GM19025 (cell line): ENCODE data around the gene IRGC.
A peak's percentile ranks its signal among the peaks of the same experiment; 100 is the strongest.
"Not testable (repeated sequence)": the region's sequence is repeated elsewhere in the genome, so short reads cannot be mapped to it uniquely, and the experiment has no call there.

Experiments
- ATAC-seq: cut with Tn5 transposase; IDR thresholded peaks from one replicate; pipeline ENCODE4 v1.9.1; 2021; ENCODE audit warnings: mild to moderate bottlenecking, low read depth, moderate library complexity; ENCODE audit not compliant: unreplicated experiment

Gene IRGC

DNA sequence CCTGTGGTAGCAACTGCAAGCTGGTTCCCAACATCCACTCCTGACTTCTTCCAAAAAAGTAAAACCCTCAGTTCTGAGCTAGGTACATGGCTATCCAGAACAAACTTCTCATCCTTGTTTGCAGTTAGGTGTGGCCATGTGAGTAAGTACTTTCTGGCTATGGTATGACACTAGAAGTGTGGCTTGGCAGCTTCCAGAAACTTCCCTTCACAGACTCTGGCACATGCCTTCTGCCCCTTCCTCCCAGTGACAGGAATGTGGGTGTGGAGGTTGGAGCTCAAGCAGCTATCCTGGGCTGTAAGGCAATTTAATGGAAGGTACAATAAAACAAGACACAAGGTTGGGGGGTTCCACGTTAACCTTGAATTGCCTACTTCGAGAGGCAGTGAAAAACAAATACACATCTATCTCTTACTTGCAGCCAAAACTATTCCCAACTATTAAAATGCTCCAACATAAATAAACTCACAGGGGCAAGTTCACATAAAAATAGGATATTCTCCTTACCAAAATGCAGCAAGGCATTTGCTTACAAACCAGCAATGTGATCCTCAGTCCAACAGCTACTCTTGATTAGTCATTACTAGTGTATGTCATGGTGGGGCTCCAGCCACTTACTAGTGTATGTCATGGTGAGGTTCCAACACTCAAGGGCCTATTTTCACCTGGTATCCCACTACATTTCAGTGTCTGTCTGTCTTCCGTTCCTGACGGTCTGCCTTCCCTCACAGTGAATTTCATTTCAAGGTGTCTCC is 35.8 kb downstream of the IRGC start:
- ATAC-seq, result no peak

DNA sequence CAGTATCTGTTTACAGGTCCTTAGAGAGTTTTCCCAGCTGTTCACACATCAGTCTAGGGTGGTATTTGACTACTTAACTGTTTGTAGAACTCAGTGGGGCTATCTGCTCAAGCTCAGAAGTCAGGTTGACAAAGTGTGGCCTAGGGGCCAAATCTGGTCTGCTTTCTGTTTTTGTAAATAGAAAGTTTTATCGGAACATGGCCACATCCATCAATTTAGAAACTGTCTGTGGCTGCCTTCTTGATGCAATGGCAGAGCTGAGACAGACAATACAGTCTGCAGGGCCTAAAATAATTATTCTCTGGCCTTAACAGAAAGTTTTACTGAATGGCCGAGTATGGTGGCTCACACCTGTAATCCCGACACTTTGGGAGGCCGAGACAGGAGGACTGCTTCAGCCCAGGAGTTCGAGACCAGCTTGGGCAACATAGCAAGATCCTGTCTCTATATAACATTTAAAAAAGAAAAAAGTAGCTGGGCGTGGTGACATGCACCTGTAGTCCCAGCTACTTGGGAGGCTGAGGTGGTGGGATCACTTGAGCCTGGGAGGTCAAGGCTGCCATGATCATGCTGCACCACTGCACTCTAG is 36.5 kb downstream of the IRGC start:
- ATAC-seq, result no peak

DNA sequence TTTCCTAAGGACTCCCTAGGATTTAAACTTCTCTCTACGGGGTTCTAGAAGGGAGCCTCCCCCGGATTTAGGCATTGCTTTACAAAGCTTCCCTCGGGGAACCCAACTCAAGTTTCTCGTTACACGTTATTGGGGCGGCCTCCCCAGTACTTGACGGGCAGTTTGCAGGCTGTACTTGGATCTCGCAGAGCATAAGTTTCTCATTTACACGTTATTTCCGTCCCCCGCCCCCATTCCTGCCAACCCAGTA is 38.3 kb downstream of the IRGC start:
- ATAC-seq, result no peak

GRCh38 chr19:43754503-43755255 is 38.8 kb downstream of the IRGC start, which contains the start of gene SMG9:
Gene SMG9, minus strand, starts transcription at chr19:43754962. Its CDS starts 4,221 bp downstream, at chr19:43750741.
- peak; percentile 59 for ATAC-seq

DNA sequence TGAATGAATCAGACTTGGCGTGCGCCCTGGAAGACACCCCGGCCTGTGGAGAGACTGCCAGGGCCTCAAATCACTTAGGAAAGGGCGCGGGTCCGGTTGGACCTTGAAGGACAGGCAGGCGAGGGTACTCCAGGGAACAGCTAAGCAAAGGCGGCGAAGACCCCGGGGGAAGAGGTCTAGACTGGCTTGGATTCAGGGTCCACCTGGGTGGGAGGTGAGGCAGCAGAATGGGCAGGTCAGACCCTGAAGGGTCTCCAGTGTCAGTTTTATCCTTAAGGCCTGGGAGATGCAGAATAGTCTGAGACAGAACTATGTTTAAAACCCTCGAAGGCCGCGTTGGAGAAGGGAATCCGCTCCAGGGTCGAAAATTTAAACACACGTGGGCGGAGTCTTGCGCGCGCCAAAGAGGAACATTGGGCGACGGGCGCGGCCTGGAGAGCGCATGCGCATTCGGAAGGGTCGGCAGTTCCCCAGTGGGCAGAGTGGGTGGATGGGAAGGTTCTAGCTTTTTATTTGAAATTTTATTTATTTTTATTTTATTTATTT is 39.5 kb downstream of the IRGC start:
- ATAC-seq, result no peak

- ATAC-seq, result no peak
Measured at GRCh38 chr19:43759515-43759914, 43.6 kb downstream of the IRGC start.

- ATAC-seq, result no peak
Measured at GRCh38 chr19:43760941-43761340, 45.1 kb downstream of the IRGC start.

DNA sequence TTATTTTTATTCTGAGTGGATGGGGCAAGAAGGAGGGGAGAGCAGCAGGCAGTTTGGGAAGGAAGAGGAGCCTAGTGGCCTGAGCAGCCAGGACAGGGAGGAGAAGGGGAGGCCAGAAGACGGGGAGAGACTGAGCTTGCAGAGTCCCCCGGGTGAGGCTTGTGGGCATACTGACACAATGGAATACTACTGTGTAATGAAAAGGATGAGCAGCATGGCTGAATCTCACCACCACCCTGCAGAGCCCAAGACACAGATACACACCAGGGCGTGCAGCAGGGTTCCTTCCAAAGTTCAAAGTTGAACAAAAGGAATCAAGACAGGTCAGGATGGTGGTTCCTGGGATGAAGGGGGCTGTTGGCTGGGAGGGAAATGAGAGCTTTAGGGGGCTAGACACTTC is 46.9 kb downstream of the IRGC start:
- no peak for ATAC-seq

- ATAC-seq, result no peak
Measured at GRCh38 chr19:43763473-43763939, 47.6 kb downstream of the IRGC start.

GRCh38 chr19:43764684-43765083 is 48.8 kb downstream of the IRGC start:
- not testable (repeated sequence) for ATAC-seq

GRCh38 chr19:43765109-43765876 is 49.4 kb downstream of the IRGC start:
- peak; percentile 65 for ATAC-seq

- ATAC-seq, result no peak
Measured at GRCh38 chr19:43766755-43767043, 50.8 kb downstream of the IRGC start.

GRCh38 chr19:43767316-43767715 is 51.4 kb downstream of the IRGC start:
- ATAC-seq, result no peak

DNA sequence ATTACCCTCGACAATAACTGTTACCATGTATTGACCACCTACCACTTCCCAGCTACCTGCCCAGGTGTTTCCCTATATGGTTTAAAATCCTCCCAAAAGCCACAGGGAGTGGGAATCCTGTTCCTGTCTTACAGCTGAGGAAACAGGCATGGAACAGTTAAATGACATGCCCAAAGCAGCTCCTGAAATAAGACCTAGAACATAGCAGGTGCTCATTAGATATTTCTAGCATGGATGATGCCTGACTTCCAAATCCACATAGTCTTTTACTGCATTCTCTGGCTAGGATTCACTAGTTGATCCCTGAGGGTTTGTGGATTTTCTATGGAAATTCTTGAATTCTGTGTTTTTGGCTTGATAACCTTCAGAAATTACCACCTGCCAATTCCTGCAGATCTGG is 51.9 kb downstream of the IRGC start:
- ATAC-seq, result no peak

DNA sequence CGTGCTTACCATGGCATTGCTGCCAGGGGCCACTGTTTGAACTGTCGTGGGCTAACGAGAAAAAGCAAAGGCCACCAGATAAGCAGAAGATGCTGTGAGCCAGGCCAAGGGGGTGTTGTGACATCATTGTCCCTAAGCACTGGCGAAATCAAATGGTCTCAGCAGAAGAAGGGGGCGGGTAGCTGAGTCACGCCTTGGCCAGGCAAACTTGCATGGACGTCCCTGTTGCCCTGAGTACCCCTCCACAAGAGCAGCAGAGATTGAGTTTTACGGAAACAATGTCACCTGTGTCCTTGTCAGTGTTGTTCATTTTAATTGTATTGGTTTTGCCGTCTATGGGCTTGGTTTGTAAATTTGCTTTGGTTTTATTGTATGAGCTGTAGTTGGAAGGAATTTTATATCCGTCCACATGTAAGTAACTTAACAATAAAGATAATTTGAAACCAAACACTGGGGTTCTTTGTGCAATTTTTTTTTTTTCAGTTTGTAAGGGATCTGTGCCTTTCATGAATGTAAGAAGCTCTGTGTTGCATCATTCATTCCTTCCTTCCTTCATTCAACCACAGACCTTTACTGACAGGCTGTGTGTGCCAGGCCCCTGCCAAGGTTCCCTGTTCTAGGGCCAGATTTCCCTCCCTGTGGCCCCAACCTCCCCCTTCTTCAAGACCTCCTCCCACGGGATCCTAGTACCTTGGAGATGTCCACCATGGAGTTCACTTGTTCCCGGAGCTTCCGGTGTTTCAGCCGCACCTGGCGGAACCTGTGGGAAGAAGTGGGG is 52.6 kb downstream of the IRGC start:
- no peak for ATAC-seq

- no peak for ATAC-seq
Measured at GRCh38 chr19:43769256-43769655, 53.4 kb downstream of the IRGC start.
